PFSK-1 (cell line): ENCODE results near the gene POLR2F.

Experiments used
- POLR2AphosphoS5 ChIP-seq: IDR thresholded peaks from 2 replicates; pipeline ENCODE4 v1.6.1; 2012; ENCODE audit warnings: low read depth, mild to moderate bottlenecking, control low read depth, low read length, moderate library complexity
- TAF1 ChIP-seq: IDR thresholded peaks from 2 replicates; pipeline ENCODE4 v1.6.1; 2012; ENCODE audit warnings: low read length, control low read depth, borderline replicate concordance; ENCODE audit not compliant: insufficient read depth
- TF ChIP-seq, protein P1 (sequence below), 2 experiments: IDR thresholded peaks; 2 replicates each; pipeline versions ENCODE4 v1.6.1 to v1.8.0; 2011 to 2012; ENCODE audit warnings: low read depth in 2 of 2, low read length in 2 of 2, control low read depth in 1 of 2, inconsistent platforms in 1 of 2, mild to moderate bottlenecking in 1 of 2, moderate library complexity in 1 of 2; ENCODE audit not compliant: insufficient read depth in 1 of 2

DNA sequence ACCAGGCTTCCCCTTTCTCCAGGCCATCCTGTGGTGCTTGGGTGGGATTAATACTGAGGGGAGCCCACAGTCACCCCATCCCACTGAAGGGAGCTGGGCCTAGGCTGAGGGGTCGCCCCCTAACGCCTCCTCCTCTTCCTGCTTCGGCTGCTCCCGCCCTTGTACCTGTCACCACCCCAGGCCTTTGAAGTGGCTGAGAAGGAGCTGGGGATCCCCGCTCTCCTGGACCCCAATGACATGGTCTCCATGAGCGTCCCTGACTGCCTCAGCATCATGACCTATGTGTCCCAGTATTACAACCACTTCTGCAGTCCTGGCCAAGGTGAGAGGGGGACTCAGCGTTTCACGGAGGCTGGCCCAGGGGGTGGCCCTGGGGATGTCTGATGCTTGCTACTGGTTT is 41.3 kb upstream of the POLR2F start:
- TF ChIP-seq, protein P1, sequence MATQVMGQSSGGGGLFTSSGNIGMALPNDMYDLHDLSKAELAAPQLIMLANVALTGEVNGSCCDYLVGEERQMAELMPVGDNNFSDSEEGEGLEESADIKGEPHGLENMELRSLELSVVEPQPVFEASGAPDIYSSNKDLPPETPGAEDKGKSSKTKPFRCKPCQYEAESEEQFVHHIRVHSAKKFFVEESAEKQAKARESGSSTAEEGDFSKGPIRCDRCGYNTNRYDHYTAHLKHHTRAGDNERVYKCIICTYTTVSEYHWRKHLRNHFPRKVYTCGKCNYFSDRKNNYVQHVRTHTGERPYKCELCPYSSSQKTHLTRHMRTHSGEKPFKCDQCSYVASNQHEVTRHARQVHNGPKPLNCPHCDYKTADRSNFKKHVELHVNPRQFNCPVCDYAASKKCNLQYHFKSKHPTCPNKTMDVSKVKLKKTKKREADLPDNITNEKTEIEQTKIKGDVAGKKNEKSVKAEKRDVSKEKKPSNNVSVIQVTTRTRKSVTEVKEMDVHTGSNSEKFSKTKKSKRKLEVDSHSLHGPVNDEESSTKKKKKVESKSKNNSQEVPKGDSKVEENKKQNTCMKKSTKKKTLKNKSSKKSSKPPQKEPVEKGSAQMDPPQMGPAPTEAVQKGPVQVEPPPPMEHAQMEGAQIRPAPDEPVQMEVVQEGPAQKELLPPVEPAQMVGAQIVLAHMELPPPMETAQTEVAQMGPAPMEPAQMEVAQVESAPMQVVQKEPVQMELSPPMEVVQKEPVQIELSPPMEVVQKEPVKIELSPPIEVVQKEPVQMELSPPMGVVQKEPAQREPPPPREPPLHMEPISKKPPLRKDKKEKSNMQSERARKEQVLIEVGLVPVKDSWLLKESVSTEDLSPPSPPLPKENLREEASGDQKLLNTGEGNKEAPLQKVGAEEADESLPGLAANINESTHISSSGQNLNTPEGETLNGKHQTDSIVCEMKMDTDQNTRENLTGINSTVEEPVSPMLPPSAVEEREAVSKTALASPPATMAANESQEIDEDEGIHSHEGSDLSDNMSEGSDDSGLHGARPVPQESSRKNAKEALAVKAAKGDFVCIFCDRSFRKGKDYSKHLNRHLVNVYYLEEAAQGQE (IDR thresholded peaks at IDR 0.05; ENCODE audit: insufficient read depth in 1 of 2, low read depth in 2 of 2, low read length in 2 of 2), result no peak
- TF ChIP-seq POLR2AphosphoS5 (no peak), TAF1 (no peak)
